ENCODE measurements around the gene REST.

DNA sequence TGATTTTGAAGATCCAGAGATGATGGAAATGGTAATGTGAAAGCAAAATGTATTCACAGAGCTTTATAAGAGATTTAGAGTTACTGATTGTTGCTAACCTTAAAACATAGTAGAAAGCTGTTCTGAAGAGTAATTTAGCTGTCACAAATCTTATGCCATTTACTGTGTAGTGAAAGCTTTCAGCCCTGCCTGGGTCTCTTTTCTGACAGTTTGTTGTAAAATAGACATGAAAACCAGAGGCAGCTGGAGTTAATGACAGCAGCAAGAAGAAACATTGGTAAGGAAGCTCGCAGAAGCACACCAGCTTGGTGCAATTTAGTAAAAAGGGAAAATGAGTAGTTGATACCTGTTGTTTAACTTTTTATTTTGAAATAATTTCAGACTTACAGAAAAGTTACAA, 92.1 kb downstream of the REST start:
- no peak for TF ChIP-seq POLR2AphosphoS5 (IDR thresholded peaks at IDR 0.05)
- no peak for TF ChIP-seq POLR2A (IDR thresholded peaks at IDR 0.05; ENCODE audit: low read depth)
- TF ChIP-seq, protein P1, sequence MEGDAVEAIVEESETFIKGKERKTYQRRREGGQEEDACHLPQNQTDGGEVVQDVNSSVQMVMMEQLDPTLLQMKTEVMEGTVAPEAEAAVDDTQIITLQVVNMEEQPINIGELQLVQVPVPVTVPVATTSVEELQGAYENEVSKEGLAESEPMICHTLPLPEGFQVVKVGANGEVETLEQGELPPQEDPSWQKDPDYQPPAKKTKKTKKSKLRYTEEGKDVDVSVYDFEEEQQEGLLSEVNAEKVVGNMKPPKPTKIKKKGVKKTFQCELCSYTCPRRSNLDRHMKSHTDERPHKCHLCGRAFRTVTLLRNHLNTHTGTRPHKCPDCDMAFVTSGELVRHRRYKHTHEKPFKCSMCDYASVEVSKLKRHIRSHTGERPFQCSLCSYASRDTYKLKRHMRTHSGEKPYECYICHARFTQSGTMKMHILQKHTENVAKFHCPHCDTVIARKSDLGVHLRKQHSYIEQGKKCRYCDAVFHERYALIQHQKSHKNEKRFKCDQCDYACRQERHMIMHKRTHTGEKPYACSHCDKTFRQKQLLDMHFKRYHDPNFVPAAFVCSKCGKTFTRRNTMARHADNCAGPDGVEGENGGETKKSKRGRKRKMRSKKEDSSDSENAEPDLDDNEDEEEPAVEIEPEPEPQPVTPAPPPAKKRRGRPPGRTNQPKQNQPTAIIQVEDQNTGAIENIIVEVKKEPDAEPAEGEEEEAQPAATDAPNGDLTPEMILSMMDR (IDR thresholded peaks at IDR 0.05) = no peak
